ENCODE data around the gene RASSF8.

DNA sequence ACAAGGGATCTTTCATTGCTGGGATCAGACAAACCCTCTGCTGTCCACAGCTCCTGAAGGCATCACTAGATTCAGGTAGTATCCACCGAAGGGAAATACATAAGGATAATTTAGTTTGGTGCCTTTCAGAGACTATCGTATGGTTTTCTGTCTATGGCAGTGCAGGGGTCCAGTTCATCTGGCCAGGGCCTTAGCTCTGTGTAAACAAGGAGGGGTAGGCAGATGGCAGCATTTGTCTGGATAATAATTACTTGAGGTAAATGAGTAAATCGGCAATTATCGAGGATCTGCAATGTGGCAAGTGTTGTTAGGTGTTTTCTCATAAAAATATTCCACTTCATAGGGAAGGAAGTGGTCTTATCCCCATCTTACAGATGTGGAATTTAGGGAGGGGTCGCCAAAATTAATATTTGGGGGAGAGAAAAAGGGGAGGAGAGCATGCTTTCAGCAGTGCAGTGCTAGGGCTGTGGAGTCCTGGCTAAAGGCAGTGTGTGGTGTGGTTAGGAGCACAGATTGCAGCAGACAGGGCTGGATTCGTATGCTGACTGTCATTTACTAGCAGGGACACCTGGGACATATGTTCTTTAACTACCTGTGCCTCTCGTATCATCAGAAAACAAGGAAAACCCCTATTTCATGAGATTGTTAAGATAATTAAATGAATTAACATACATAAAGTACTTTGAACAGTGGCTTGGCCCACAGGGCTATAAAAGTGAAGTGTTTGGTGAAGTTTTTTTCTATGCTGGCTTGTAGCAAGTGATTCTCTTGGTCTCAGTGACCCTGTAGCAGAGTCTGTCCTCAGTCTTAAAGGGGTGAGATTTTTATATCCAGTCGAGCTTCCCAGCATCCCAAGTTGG, 27.1 kb downstream of the RASSF8 start:
- TF ChIP-seq, protein P1, sequence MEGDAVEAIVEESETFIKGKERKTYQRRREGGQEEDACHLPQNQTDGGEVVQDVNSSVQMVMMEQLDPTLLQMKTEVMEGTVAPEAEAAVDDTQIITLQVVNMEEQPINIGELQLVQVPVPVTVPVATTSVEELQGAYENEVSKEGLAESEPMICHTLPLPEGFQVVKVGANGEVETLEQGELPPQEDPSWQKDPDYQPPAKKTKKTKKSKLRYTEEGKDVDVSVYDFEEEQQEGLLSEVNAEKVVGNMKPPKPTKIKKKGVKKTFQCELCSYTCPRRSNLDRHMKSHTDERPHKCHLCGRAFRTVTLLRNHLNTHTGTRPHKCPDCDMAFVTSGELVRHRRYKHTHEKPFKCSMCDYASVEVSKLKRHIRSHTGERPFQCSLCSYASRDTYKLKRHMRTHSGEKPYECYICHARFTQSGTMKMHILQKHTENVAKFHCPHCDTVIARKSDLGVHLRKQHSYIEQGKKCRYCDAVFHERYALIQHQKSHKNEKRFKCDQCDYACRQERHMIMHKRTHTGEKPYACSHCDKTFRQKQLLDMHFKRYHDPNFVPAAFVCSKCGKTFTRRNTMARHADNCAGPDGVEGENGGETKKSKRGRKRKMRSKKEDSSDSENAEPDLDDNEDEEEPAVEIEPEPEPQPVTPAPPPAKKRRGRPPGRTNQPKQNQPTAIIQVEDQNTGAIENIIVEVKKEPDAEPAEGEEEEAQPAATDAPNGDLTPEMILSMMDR (IDR thresholded peaks at IDR 0.05), result no peak
- TF ChIP-seq POLR2AphosphoS5 (IDR thresholded peaks at IDR 0.05) (no peak), EP300 (IDR thresholded peaks at IDR 0.05) (no peak), POLR2A (IDR thresholded peaks at IDR 0.05) (no peak)
